RCC 7860 (cell line): ENCODE measurements around the gene FKBP8.
"Not testable (repeated sequence)": the region's sequence is repeated elsewhere in the genome, so short reads cannot be mapped to it uniquely, and the experiment has no call there.

ENCODE experiments used
- DNase-seq: peaks from one replicate; pipeline ENCODE4 v3.0.0-alpha.2; 2015; ENCODE audit warnings: low spot score
- FAIRE-seq: peaks from 2 replicates; lab custom pipeline; 2012; peaks lifted over from hg19 to GRCh38; lab: Jason Lieb, UNC

The FKBP8 gene

GRCh38 chr19:18559685-18560084, 16.3 kb upstream of the FKBP8 start:
- no peak for DNase-seq
- FAIRE-seq = no peak

GRCh38 chr19:18558604-18559003, 15.2 kb upstream of the FKBP8 start:
- no peak for FAIRE-seq
- DNase-seq = no peak

GRCh38 chr19:18558202-18558555, 14.8 kb upstream of the FKBP8 start:
- FAIRE-seq (no peak), DNase-seq (no peak)

- peak; percentile 81 for FAIRE-seq
- DNase-seq = peak; percentile 94
These were observed 14.2 kb upstream of the FKBP8 start, which contains the start of gene KXD1 for GRCh38 chr19:18557411-18558201. TSS of gene KXD1 (plus strand) at chr19:18557870. CDS start at chr19:18562057, 4,187 bp downstream.

- DNase-seq (no peak), FAIRE-seq (no peak)
These were observed 8.3 kb upstream of the FKBP8 start for GRCh38 chr19:18551631-18552030.

- DNase-seq = peak; percentile 51
- no peak for FAIRE-seq
These were observed 572 bp upstream of the FKBP8 start for GRCh38 chr19:18543814-18544475.

GRCh38 chr19:18541992-18542940, 1.1 kb downstream of the FKBP8 start:
- FAIRE-seq (no peak), DNase-seq (no peak)

GRCh38 chr19:18541258-18541991, 1.9 kb downstream of the FKBP8 start:
- DNase-seq = no peak
- FAIRE-seq = no peak

- DNase-seq, FAIRE-seq: not testable (repeated sequence)
These were observed 3.2 kb downstream of the FKBP8 start for GRCh38 chr19:18540200-18540599.

GRCh38 chr19:18539372-18539771, 4.0 kb downstream of the FKBP8 start:
- FAIRE-seq = no peak
- DNase-seq = no peak

- no peak for DNase-seq
- FAIRE-seq = no peak
These were observed 5.3 kb downstream of the FKBP8 start for GRCh38 chr19:18538115-18538514.

GRCh38 chr19:18537431-18537830, 5.9 kb downstream of the FKBP8 start:
- FAIRE-seq = no peak
- no peak for DNase-seq

GRCh38 chr19:18536475-18536874, 6.9 kb downstream of the FKBP8 start:
- FAIRE-seq = no peak
- no peak for DNase-seq

- FAIRE-seq (no peak), DNase-seq (no peak)
These were observed 10.3 kb downstream of the FKBP8 start for GRCh38 chr19:18533058-18533457.

GRCh38 chr19:18532168-18532890, 11.0 kb downstream of the FKBP8 start:
- no peak for FAIRE-seq
- DNase-seq = no peak

GRCh38 chr19:18531485-18531884, 11.9 kb downstream of the FKBP8 start:
- FAIRE-seq = no peak

GRCh38 chr19:18529782-18530181, 13.6 kb downstream of the FKBP8 start:
- DNase-seq (no peak), FAIRE-seq (no peak)

More at GRCh38 chr19:18531485-18531884, 11.9 kb downstream of the FKBP8 start:
- no peak for DNase-seq

GRCh38 chr19:18526316-18526715, 17.1 kb downstream of the FKBP8 start:
- no peak for DNase-seq
- no peak for FAIRE-seq

- no peak for FAIRE-seq
- DNase-seq = no peak
These were observed 19.5 kb downstream of the FKBP8 start for GRCh38 chr19:18523841-18524240.
